ENCODE data around the gene PAPOLA.
A peak's percentile ranks its signal among the peaks of the same experiment; 100 is the strongest.

The PAPOLA gene

GRCh38 chr14:96573473-96574100 is 71.4 kb downstream of the PAPOLA start:
- no peak for TF ChIP-seq CTCF (IDR thresholded peaks at IDR 0.05; ENCODE audit: low read length, missing control alignments)
- no peak overlapping the region for H3K4me3 ChIP-seq (replicated peaks; ENCODE audit: low read depth, low read length)
- no peak for DNase-seq (ENCODE audit: low read depth)

GRCh38 chr14:96574171-96574632 is 72.0 kb downstream of the PAPOLA start:
- no peak overlapping the region for H3K4me3 ChIP-seq (replicated peaks; ENCODE audit: low read depth, low read length)
- peak; percentile 35 for DNase-seq (ENCODE audit: low read depth)
- TF ChIP-seq CTCF (IDR thresholded peaks at IDR 0.05; ENCODE audit: low read length, missing control alignments): no peak

GRCh38 chr14:96574633-96575632 is 72.8 kb downstream of the PAPOLA start:
- TF ChIP-seq CTCF (IDR thresholded peaks at IDR 0.05; ENCODE audit: low read length, missing control alignments): no peak
- DNase-seq (ENCODE audit: low read depth): peak; percentile 71

GRCh38 chr14:96576359-96576758 is 74.2 kb downstream of the PAPOLA start:
- TF ChIP-seq CTCF (IDR thresholded peaks at IDR 0.05; ENCODE audit: low read length, missing control alignments): no peak
- DNase-seq (ENCODE audit: low read depth): no peak
- H3K4me3 ChIP-seq (replicated peaks; ENCODE audit: low read depth, low read length): no peak overlapping the region

More at GRCh38 chr14:96574633-96575632, 72.8 kb downstream of the PAPOLA start:
- H3K4me3 ChIP-seq (replicated peaks; ENCODE audit: low read depth, low read length): no peak overlapping the region

- no peak overlapping the region for H3K4me3 ChIP-seq (replicated peaks; ENCODE audit: low read depth, low read length)
- TF ChIP-seq CTCF (IDR thresholded peaks at IDR 0.05; ENCODE audit: low read length, missing control alignments): no peak
- no peak for DNase-seq (ENCODE audit: low read depth)
These were observed 74.8 kb downstream of the PAPOLA start for GRCh38 chr14:96576937-96577336.

- no peak overlapping the region for H3K4me3 ChIP-seq (replicated peaks; ENCODE audit: low read depth, low read length)
- TF ChIP-seq CTCF (IDR thresholded peaks at IDR 0.05; ENCODE audit: low read length, missing control alignments): no peak
- DNase-seq (ENCODE audit: low read depth): no peak
These were observed 76.4 kb downstream of the PAPOLA start for GRCh38 chr14:96578619-96579018.
